Cardiac septum (tissue), 1 donor: ENCODE measurements around the gene AP2A2. TPM values are rescaled to one million over a fixed set of nuclear protein-coding genes. Genes with fewer than 3 reads are reported as not detected.
"Not testable (repeated sequence)": the region's sequence is repeated elsewhere in the genome, so short reads cannot be mapped to it uniquely, and the experiment has no call there.

Experiments used
- DNase-seq: peaks from one replicate; pipeline ENCODE4 v3.0.0-alpha.2; 2020; ENCODE audit warnings: low spot score
- intact Hi-C: fragments of 100-400 bp; cut with DNase I; formaldehyde crosslinking; loops from one replicate; pipeline ENCODE4 v1.14.0; 2022
- total RNA-seq: library from RNA; stranded (reverse); fragmentation: NEBNext Ultra II Directional; extraction: Animal tissue kit (Norgen Biotek cat#: 25700); gene quantifications from one replicate; pipeline ENCODE4 v1.2.1, GENCODE V29; 2021
- donor health status: DM: no; HTN: no; CAD: no.

AP2A2 gene
- total RNA-seq, 1 donor from 2014 or later: 40.3 TPM

- no peak for DNase-seq
- intact Hi-C loops: no loop called here
These were observed 80.3 kb downstream of the AP2A2 start for GRCh38 chr11:1005928-1006327.

GRCh38 chr11:1006762-1007161, 81.1 kb downstream of the AP2A2 start:
- intact Hi-C loops: no loop called here
- DNase-seq: no peak

GRCh38 chr11:1007279-1007678, 81.6 kb downstream of the AP2A2 start:
- DNase-seq: no peak
- intact Hi-C loops: no loop called here

- DNase-seq: no peak
- intact Hi-C loops: no loop called here
These were observed 82.5 kb downstream of the AP2A2 start for GRCh38 chr11:1008001-1008802.

GRCh38 chr11:1008803-1009145, 83.1 kb downstream of the AP2A2 start:
- no peak for DNase-seq
- intact Hi-C loops: no loop called here

GRCh38 chr11:1009371-1009770, 83.7 kb downstream of the AP2A2 start:
- DNase-seq: no peak

GRCh38 chr11:1009991-1010390, 84.3 kb downstream of the AP2A2 start:
- no peak for DNase-seq
- intact Hi-C loops: loop anchor here (10.0 kb wide), 1 partner anchor 175 kb away; no protein-coding TSS in a partner anchor

More at GRCh38 chr11:1009371-1009770, 83.7 kb downstream of the AP2A2 start:
- intact Hi-C loops: no loop called here

- intact Hi-C loops: loop anchor here (10.0 kb wide), 1 partner anchor 174 kb away; no protein-coding TSS in a partner anchor
- DNase-seq: no peak
These were observed 85.1 kb downstream of the AP2A2 start for GRCh38 chr11:1010551-1011319.

- intact Hi-C loops: loop anchor here (10.0 kb wide), 1 partner anchor 173 kb away; no protein-coding TSS in a partner anchor
- DNase-seq: no peak
These were observed 85.6 kb downstream of the AP2A2 start for GRCh38 chr11:1011320-1011698.

- intact Hi-C loops: loop anchor here (10.0 kb wide), 1 partner anchor 173 kb away; no protein-coding TSS in a partner anchor
- DNase-seq: no peak
These were observed 86.6 kb downstream of the AP2A2 start for GRCh38 chr11:1012291-1012690.

- intact Hi-C loops: loop anchor here (10.0 kb wide), 1 partner anchor 172 kb away; no protein-coding TSS in a partner anchor
- DNase-seq: no peak
These were observed 87.3 kb downstream of the AP2A2 start for GRCh38 chr11:1012740-1013630.

GRCh38 chr11:1013631-1013935, 87.9 kb downstream of the AP2A2 start:
- intact Hi-C loops: loop anchor here (10.0 kb wide), 1 partner anchor 171 kb away; no protein-coding TSS in a partner anchor
- DNase-seq: no peak

- intact Hi-C loops: loop anchor here (10.0 kb wide), 1 partner anchor 171 kb away; no protein-coding TSS in a partner anchor
- no peak for DNase-seq
These were observed 88.6 kb downstream of the AP2A2 start for GRCh38 chr11:1014276-1014675.

GRCh38 chr11:1015064-1015463, 89.4 kb downstream of the AP2A2 start:
- intact Hi-C loops: loop anchor here (10.0 kb wide), 1 partner anchor 170 kb away; no protein-coding TSS in a partner anchor
- no peak for DNase-seq

GRCh38 chr11:1015826-1016545, 90.3 kb downstream of the AP2A2 start:
- intact Hi-C loops: loop anchor here (10.0 kb wide), 1 partner anchor 169 kb away; no protein-coding TSS in a partner anchor

GRCh38 chr11:1016610-1017126, 91.0 kb downstream of the AP2A2 start:
- intact Hi-C loops: loop anchor here (10.0 kb wide), 1 partner anchor 168 kb away; no protein-coding TSS in a partner anchor
- DNase-seq: not testable (repeated sequence)

More at GRCh38 chr11:1015826-1016545, 90.3 kb downstream of the AP2A2 start:
- no peak for DNase-seq

- intact Hi-C loops: loop anchor here (10.0 kb wide), 1 partner anchor 167 kb away; no protein-coding TSS in a partner anchor
- DNase-seq: no peak
These were observed 91.8 kb downstream of the AP2A2 start for GRCh38 chr11:1017269-1018005.

- no peak for DNase-seq
- intact Hi-C loops: loop anchor here (10.0 kb wide), 1 partner anchor 167 kb away; no protein-coding TSS in a partner anchor
These were observed 92.4 kb downstream of the AP2A2 start for GRCh38 chr11:1018091-1018490.
